HEK293 (cell line): ENCODE measurements around the gene THBS3.

Experiments
- BCL11A ChIP-seq: fragments of 450-650 bp; formaldehyde crosslinking; IDR thresholded peaks from 2 replicates; pipeline ENCODE4 v1.5.1; 2016; ENCODE audit warnings: low read depth, missing biosample characterization, missing genetic modification characterization
- KLF7 ChIP-seq: fragments of 450-650 bp; formaldehyde crosslinking; IDR thresholded peaks from 2 replicates; pipeline ENCODE4 v1.5.1; 2016; ENCODE audit warnings: missing biosample characterization, missing genetic modification characterization, borderline replicate concordance
- SP2 ChIP-seq: fragments of 450-650 bp; formaldehyde crosslinking; IDR thresholded peaks from 2 replicates; pipeline ENCODE4 v1.5.1; 2016; ENCODE audit warnings: missing biosample characterization, missing genetic modification characterization
- WT1 ChIP-seq: fragments of 450-650 bp; formaldehyde crosslinking; IDR thresholded peaks from 2 replicates; pipeline ENCODE4 v1.5.1; 2016; ENCODE audit warnings: missing biosample characterization, missing genetic modification characterization
- TF ChIP-seq, protein P1 (sequence below): fragments of 450-650 bp; formaldehyde crosslinking; IDR thresholded peaks from 2 replicates; pipeline ENCODE4 v1.5.1; 2016; ENCODE audit warnings: missing biosample characterization, missing genetic modification characterization

DNA sequence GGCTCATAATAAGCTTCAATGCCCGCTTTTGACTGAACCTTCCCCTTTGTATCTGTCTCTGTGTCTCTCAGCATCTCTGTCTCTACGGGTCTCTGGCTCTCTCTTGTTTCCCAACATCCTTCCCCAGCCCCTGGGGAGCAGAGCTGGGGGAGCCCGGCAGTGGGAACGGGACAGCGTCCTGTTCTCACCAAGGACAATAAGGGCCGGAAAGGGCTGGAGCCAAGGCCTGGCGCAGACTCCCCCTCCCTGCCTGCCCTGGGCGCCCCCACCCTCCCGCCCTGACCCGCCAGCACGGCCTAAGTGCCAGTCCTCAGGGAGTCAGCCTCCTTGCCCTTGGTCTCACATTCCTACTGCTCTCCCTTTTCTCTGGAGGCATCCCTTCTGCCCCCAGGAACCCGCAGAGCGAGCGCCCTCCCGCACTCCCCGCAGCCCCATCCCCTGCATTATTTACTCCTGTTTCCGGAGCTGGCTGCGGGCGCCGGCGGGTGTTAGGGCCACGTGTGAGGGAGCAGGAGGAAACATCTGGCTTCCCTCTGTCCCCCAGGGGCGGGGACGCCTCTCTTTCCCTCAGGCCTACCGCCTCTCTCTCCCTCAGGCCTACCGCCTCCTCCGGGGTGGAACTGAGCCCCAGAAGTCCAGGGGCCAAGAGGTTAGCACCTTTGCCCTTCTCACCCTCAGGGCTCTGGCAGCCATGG is 41.1 kb downstream of the THBS3 start:
- TF ChIP-seq KLF7 (tag by site-specific recombination) (no peak), WT1 (tag by site-specific recombination) (no peak), SP2 (tag by site-specific recombination) (no peak), BCL11A (tag by site-specific recombination) (no peak)
- TF ChIP-seq, protein P1, sequence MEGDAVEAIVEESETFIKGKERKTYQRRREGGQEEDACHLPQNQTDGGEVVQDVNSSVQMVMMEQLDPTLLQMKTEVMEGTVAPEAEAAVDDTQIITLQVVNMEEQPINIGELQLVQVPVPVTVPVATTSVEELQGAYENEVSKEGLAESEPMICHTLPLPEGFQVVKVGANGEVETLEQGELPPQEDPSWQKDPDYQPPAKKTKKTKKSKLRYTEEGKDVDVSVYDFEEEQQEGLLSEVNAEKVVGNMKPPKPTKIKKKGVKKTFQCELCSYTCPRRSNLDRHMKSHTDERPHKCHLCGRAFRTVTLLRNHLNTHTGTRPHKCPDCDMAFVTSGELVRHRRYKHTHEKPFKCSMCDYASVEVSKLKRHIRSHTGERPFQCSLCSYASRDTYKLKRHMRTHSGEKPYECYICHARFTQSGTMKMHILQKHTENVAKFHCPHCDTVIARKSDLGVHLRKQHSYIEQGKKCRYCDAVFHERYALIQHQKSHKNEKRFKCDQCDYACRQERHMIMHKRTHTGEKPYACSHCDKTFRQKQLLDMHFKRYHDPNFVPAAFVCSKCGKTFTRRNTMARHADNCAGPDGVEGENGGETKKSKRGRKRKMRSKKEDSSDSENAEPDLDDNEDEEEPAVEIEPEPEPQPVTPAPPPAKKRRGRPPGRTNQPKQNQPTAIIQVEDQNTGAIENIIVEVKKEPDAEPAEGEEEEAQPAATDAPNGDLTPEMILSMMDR, result no peak
